Epidermal melanocyte (primary cell): ENCODE measurements around the gene KCNMB3.
"Not testable (repeated sequence)": the region's sequence is repeated elsewhere in the genome, so short reads cannot be mapped to it uniquely, and the experiment has no call there.

ENCODE experiments used
- DNase-seq: peaks from one replicate; pipeline ENCODE4 v3.0.0; 2011; ENCODE audit warnings: low spot score; ENCODE audit not compliant: insufficient read length

KCNMB3 gene, protein sequence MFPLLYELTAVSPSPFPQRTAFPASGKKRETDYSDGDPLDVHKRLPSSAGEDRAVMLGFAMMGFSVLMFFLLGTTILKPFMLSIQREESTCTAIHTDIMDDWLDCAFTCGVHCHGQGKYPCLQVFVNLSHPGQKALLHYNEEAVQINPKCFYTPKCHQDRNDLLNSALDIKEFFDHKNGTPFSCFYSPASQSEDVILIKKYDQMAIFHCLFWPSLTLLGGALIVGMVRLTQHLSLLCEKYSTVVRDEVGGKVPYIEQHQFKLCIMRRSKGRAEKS

DNA sequence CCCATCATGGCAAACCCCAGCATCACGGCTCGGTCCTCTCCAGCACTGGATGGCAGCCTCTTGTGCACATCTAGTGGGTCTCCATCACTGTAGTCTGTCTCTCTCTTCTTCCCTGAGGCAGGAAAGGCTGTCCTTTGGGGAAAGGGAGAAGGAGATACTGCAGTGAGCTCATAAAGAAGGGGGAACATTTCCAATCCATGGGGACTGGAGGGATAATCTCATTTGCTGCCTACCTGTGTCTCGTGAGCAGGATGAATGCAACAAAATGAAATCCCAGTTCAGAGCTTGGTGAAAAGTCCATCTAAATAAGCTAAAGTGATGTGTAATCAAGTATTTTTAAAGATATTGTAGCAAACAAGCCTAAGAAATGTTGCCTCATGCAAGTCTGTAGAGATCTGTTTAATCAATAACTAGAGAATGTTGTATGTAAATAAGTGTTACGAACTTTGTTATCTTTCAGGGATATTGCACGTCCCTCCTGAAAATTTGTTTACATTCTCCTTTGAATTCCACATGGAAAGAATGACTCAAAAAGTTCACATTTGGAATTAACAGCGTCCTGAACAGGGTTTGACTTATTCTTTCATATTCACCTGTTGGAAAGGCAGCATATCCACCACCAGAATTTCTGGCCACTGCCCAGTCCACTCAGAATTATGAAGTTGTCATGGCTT lies at the start of gene KCNMB3:
Gene KCNMB3, minus strand, starts transcription at position 312 of the 674 bp plus-strand sequence. Its CDS starts 124 bp downstream, at position 188.
- DNase-seq: no peak

DNA sequence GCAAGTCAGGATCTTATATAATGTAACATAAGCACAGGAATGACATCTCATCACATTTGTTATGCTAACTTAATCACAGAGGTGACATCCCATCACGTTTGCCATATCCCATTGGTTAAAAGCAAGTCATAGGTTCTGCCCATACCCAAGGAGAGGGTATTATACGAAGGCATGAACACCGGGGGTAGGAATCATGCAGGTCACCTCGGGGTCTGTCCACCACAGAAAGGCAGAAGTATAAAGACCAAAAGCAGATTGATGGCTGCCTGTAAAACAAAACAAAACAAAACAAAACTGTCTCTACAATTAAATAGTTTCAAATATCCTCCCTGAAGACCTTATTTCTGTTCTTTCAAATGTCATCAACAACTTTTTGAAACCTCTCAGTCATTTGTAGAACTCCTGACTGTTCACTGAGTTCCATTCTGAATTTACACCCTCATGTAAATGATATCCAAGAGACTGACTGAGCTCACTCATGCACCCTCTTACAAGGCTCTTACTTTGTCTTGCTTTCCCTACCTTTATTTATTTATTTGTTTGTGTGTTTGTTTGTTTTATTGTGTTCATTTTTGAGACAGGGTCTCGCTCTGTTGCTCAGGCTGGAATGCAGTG lies 49.2 kb upstream of the KCNMB3 start:
- DNase-seq: no peak

DNA sequence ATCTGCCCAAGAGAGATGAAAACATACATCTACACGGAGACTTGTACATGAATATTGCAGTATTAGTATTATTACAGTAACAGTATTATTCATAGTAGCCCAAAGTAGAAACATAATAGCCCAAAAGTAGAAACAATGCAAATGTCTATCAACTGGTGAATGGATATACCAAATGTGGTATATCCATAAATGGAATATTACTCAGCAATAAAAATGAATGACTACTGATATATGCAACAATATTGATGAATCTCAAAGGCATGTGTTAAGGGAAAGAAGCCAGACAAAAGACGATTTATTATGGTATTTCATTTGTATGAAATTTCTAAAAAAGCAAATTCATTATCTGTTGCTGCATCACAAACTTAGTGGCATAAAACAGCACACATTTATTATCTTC lies 48.4 kb upstream of the KCNMB3 start:
- DNase-seq: no peak

DNA sequence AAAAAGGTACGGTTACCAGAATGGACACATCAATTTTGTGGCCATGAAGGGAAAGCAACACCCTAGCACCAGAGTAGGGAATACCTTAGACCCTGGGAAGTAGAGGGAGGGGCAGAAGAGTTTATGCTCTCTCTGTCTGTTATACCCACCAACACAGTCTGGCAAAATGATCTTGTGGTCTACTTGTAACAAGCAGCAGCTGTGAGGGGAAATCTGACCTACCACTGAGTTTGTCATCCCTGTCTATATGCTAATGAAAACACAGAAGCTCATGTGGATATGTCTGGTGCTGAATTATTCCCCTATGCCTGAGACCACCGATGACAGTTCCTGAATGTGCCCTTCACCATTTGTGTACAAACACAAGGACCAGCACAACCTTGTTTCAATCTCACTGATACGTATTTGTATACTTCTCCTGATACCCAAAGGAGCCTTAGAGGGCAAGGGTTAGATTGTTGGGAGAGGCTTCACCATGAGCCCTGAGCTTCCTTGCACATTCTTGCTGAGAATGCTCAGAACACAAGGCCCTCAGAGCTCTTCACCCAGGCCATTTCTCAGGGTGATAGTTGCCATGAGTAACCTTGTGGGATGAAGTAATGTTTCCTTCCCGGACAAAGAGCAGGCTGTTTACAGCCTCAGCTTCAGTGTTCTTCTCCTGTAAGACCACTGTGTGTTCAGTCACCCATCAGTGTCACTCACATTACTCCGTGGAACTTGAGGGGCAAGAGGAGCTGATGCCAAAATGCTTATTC lies 47.2 kb upstream of the KCNMB3 start:
- DNase-seq: no peak

DNA sequence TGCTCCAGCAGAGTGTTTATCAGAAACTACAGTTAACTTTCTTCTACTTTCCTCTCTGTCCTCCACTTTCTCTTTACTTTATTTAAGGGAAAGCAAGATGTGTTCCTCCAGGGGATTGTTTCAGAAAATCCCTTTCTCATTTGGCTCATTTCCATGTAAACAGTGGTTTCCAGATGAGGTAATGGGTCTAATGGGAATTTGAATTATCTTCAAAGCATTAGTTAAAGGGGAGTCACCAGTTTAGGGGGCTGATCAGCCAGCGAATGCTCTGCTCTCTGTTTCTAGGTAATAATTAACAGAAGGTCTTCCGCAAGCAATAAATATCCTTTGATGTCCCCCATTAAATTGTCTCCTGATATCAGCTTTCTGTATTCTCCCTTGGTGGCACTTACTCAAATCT lies 41.5 kb upstream of the KCNMB3 start:
- DNase-seq: no peak

DNA sequence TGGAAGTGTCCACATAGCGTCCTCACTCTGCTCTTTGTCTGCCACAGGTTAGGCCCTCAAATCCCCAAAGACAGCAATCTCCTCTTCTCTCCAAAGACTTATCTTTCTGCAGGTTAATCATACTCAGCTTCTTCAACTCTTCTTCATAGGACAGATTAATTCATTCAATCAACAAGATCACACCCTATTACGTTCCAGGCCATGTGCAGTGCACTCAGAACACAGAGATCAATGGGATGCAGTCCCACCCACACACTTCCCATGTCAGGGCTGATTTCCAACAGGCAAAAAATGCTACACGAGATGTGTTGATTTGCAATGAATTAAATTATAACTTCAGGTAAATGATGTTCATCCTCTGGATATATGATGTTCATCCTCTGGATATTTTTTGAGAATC lies 38.4 kb upstream of the KCNMB3 start:
- DNase-seq: no peak

DNA sequence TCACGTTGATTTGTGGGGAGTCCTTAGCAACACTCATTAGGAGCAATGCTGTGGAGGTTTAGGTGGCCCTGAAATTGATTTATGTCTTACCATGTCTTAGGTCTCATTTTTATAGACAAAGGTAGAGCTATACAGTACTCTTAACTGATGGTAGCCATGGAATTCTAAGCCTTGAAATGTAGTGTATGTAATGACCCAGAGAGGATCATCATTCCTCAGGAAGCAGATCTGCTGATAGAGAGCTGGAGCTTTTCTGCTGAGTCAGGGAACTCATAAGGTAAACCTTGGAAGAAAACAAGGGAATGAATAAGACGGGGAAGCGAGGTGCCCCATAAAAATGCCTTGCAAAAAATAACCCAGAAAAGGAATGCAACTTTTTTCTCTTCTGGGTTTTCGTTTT lies 37.9 kb upstream of the KCNMB3 start:
- no peak for DNase-seq

DNA sequence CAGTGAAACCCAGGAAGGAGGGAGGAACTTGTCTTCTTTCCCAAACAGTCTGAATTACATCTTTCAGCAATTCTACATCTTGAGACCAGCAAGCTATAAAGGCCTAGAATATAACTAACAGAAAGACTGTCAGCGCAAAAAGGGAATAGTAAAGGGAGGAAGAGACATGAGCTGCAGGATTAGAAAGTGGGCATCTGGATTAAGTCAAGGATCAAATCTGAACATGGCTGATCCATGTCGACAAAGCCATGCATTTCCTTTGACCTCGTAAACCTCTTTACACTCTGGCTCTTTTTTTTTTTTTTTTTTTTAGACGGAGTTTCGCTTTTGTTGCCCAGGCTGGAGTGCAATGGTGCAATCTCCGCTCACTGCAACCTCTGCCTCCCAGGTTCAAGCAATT lies 35.4 kb upstream of the KCNMB3 start:
- DNase-seq: no peak

DNA sequence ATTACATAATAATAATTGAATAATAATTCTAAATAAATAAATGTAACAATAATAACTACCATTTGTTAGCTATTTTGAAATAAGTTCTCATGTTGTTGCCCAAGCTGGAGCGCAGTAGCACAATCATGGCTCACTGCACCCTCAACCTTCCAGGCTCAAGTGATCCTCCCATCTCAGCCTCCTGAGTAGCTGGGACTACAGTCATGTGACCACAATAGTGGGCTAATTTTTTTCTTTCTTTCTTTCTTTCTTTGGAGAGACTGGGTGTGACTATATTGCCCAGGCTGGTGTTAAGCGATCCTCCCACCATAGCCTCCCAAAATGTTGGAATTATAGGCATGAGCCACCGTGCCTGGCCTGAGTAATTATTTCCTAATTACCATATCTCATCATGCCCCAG lies 30.9 kb upstream of the KCNMB3 start:
- no peak for DNase-seq

DNA sequence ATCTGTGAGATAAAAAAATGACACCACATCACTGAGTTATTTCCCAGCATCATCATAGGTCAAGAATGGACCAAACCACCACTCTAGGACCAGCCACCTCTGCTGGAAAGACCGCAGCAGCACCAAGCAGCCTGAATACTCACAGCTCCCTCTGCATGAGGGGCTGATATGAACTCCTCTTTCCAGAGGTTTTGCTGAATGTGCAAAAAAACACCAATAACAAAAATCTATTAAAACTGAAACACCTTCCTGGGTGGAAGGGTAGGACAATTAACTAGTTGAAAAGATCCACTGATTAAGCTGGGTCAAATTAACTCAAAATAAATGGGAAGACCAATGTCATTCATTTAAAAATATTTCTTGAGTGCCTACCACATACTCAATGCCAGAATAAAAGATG lies 28.9 kb upstream of the KCNMB3 start:
- no peak for DNase-seq

DNA sequence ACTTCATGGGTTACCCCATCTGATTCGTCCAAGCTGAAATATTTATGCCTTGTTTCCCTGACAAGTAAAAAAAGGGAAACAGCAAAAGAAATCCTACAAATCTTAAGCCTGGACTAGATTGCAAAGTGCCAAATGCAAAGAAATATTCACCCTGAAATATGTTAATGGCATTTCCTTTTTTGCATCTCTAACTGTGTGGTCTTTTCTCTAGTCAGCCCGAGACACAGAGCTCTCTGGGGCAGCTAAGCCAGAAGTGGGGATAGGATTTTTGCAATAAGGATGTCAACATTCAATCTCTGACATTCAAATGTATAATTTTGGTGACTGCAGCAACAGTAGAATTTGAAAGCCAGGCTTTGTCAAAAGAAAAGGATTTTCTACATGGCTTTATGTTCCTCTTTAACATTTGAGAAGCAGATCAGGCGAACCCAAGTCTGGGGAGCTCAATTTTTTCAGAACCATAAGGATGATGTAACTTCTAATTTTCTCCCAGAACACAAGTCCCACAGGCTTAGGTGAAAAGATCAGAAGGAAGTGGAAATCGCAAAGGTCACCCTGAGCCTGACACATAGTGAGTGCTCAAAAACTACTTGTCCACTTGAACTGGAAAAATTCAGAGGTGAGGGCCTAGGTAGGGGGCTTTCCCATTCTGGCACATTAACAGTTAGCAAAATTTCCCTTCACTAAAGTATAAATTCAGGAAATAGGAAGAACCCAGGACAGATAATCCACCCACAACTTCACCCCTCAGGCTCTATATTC lies 28.2 kb upstream of the KCNMB3 start:
- no peak for DNase-seq

DNA sequence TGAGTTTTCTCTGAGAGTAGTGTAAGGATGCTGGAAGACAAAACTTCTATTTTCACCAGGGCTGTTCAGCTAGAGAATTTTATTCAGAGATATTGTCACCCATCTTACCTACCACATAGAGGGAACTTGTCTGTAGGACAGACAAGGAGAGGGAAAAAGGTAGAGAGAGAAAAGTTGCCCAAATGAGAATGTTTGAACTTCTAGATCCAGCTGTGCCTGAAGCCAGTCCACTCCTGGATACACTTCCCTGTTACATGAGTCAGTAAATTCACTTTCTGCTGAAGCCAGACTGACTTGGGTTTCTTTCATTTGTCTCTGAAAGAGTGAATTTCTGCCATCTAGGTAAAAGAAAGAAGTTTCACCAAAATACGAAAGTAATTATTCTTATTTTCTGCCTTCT lies 27.2 kb upstream of the KCNMB3 start:
- DNase-seq: no peak

DNA sequence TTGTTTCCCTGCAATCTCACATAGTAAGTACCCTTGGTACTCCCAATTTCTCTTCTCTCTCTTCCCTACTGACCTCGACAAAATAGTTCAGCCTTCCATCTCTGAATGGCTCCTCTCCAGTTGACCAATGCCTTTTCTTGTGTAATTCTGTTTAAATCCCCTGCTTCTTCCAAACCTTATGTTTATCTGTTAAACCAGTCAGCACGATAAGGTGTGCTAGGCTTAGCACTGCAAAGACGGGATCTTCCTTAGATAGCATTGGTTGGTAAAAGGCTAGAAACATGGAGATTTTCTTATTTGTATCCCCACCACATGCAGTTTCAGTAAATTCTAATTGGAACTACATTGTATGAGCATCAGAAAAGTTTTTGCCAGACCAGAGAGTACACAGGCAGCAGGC lies 25.8 kb upstream of the KCNMB3 start:
- DNase-seq: no peak

DNA sequence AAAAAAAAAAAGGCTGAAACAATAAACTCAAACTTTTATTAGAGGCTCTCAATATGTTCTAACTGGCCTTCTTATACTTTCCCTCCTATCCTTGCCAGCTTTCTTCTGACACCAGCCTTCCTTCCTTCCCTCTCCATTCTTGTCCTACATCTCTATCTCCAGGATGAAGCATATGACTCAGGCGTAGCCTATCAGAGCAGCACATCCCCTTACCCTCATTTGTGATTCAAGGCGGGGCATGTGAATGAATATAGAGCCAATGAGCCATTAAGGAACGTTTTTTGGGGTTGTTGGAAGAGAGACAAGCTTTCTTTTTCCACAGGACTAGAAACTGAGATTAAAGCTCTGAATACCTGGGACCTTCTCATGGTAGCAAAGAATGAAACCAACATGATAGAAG lies 25.1 kb upstream of the KCNMB3 start:
- no peak for DNase-seq

DNA sequence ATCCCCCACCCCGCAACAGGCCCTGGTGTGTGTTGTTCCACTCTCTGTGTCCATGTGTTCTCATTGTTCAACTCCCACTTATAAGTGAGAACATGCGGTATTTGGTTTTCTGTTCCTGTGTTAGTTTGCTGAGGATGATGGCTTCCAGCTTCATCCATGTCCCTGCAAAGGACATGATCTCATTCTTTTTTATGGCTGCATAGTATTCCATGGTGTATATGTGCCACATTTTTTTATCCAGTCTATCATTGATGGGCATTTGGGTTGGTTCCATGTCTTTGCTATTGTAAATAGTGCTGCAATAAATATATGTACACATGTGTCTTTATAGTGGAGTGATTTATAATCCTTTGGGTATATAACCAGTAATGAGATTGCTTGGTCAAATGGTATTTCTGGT lies 23.5 kb upstream of the KCNMB3 start:
- DNase-seq: not testable (repeated sequence)

DNA sequence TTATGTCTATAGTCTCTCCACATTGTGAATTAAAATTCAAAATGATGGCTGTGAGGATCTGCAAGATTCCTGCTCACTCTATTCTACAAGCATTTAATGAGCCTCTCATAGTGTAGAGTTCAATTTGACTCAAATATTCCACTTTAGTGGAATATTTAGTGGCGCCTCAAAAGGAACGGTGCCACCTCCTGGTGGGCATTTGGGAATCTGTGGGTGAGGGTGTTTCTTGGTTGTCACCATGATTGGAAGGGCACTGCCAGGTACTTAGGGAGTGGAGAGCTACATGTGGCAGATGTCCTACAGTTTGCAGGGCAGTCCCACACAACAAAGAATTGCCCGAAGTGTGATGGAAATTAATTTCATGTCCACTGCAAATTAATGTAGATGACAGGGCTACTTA lies 21.5 kb upstream of the KCNMB3 start:
- DNase-seq: no peak

DNA sequence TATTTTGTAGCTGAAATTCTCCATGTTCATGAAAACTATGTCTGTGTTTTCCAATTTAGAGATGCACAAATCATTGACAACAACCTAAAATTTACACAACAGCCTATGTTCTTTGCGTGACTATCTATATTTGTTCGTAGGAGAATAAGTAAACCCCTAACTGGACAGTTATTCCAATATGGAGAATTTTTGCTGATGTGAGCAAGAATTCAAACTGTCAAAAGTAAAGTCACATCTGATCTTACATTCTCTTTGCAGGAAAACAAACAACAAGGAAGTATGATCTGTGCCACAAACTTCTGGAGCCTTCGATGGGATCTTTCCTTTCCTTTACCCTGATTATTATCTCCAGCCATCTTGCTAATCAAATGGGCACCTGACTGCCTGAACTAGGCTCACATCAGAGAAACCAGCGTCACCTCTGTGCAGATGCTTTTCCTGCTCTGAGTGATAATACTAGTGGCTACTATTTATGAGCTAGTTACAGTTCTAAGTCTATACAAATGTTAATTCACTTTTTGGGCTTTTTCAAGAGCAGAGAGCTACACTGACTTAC lies 18.3 kb upstream of the KCNMB3 start:
- no peak for DNase-seq

DNA sequence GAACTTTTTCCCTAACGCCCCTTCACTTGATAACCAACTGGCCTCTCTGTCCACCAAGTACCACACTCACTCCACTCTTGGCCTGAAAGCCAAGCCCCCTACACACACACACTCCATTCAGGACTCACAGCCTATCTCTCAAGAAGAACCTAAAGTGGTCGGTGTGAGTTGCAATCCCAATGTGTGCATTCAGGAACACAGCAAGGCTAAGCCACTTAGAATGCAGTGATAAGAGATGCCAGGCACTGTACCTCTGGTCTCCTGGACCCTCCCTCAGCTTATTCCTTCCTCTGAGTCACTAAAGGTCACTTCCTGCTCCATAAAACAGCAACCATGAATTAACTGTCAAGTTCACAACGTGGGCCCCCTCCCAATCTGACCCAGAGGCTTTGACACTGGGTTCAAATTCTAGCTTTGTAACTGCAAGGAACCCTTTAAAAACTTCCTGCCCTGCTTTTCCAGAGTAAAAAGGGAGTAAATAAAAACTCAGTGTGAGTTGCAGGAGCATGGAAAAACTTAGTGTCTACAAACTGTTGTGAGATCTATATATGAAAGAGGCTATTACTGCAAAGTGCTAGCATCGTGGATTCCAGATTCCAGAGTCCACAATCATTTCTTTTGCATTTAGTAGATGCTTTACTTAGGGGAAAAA lies 17.6 kb upstream of the KCNMB3 start:
- no peak for DNase-seq

DNA sequence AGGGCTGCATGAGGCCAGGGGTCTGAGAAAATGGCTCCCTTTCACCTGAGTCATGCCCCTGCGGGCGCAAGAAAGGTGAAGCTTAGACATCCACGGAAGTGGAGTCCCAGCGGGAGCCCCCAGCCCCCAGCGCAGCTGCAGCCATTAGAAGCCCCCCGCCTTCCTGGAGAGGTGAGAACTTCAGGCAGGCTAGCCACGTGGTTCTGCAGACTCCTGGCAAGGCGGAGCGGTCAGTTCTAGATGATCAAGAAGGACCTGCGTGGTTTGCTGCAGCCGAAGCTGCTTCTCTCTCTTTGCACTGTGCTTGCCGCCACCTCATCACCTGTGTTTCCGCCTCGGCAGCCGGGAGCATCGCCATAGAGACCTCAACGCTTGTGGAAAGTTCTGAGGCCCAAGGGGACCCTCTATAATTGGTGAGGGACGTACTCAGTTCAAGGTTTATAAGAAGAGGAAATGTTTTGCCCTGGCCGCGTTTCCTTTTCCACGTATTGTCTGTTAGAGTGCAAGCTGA lies 15.8 kb upstream of the KCNMB3 start:
- DNase-seq: no peak

DNA sequence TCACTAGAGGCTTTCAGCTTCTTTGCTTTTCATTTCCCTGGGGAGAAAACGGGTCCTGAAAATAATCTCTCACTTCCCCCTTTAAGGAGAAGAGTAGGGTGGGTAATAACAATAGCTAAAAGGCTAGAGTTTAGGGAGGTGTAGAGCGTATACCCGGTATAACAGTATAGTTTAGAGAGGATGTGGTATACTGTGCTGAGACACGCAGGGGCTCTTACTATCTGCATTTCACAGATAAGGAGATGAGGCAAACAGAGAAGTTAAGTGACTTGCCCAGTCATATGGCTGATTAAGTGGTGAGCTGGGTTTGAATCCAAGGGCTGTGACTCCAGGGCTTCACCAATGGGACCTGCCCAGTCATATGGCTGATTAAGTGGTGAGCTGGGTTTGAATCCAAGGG lies 15.0 kb upstream of the KCNMB3 start:
- no peak for DNase-seq
